ENCODE results near the gene LRRC17. TPM values are rescaled to one million over a fixed set of nuclear protein-coding genes. Genes with fewer than 3 reads are reported as not detected.
"Not testable (repeated sequence)": the region's sequence is repeated elsewhere in the genome, so short reads cannot be mapped to it uniquely, and the experiment has no call there.

LRRC17 gene
- total and polyA plus RNA-seq, 2 donors (not counting 1 experiment from before 2014, with no cell fraction given), result 0.86 to 1.4 TPM

GRCh38 chr7:102953406-102953805 lies 40.6 kb downstream of the LRRC17 start:
- Histone ChIP-seq H4K20me1 (ENCODE audit: control insufficient read depth, insufficient read depth, low read length, poor library complexity, severe bottlenecking) (no peaks in the 10 kb centered on the region), H3K4me1 (ENCODE audit: control insufficient read depth in 2 of 2, insufficient read depth in 2 of 2, low read length in 2 of 2) (no peaks in the 10 kb centered on the region), H3K4me2 (replicated peaks; ENCODE audit: low read depth, low read length, poor library complexity, severe bottlenecking) (no peak overlapping the region), H3K9ac (ENCODE audit: low read length) (no peak overlapping the region), H2AFZ (ENCODE audit: insufficient read depth, low read depth, low read length, poor library complexity, severe bottlenecking) (no peak overlapping the region), H3K36me3 (replicated peaks in 1 of 2; ENCODE audit: control extremely low read depth in 1 of 2, control insufficient read depth in 1 of 2, extremely low read depth in 1 of 2, insufficient read depth in 2 of 2, low read length in 1 of 2) (no peaks in the 10 kb centered on the region), H3K9me3 (ENCODE audit: control extremely low read depth in 1 of 3, control insufficient read depth in 2 of 3, insufficient read depth in 1 of 3, low read length in 2 of 3) (no peaks in the 10 kb centered on the region), H3K4me3 (ENCODE audit: control extremely low read depth in 1 of 5, extremely low read depth in 1 of 5, insufficient read depth in 1 of 5, low read depth in 2 of 5, low read length in 4 of 5) (no peak overlapping the region), H3K27me3 (replicated peaks in 1 of 4; ENCODE audit: control extremely low read depth in 1 of 4, control insufficient read depth in 3 of 4, insufficient read depth in 4 of 4, low read length in 3 of 4) (no peaks in the 10 kb centered on the region), H3K79me2 (ENCODE audit: control insufficient read depth, insufficient read depth, low read length) (no peaks in the 10 kb centered on the region), H3K27ac (ENCODE audit: low read length in 2 of 2) (no peak overlapping the region)
- no peaks in the 10 kb centered on the region for H3K4me1 Mint-ChIP-seq
- DNase-seq (no peak), ATAC-seq (ENCODE audit: low read depth) (no peak)
- no peak overlapping the region for H3K27ac Mint-ChIP-seq
- POLR2A ChIA-PET, result no interaction called here
- peaks cover 5% of the 10 kb centered on the region for H3K27me3 Mint-ChIP-seq
- TF ChIP-seq EZH2 (IDR thresholded peaks at IDR 0.05; ENCODE audit: borderline replicate concordance, insufficient read depth, low read depth, low read length, poor library complexity, severe bottlenecking) (no peak), CTCF (IDR thresholded peaks at IDR 0.05) (no peak)
- peaks cover 5% of the 10 kb centered on the region for H3K9me3 Mint-ChIP-seq (ENCODE audit: insufficient read depth)
- CTCF ChIA-PET, result no interaction called here
- H3K4me3 Mint-ChIP-seq, result no peak overlapping the region
- intact Hi-C loops (cut with micrococcal nuclease), result no loop called here

GRCh38 chr7:102954359-102954758 lies 41.6 kb downstream of the LRRC17 start:
- H3K27me3 Mint-ChIP-seq; H3K27ac Mint-ChIP-seq; H3K9ac ChIP-seq (ENCODE audit: low read length); H3K4me3 ChIP-seq (ENCODE audit: control extremely low read depth in 1 of 5, extremely low read depth in 1 of 5, insufficient read depth in 1 of 5, low read depth in 2 of 5, low read length in 4 of 5); H3K9me3 ChIP-seq (ENCODE audit: control extremely low read depth in 1 of 3, control insufficient read depth in 2 of 3, insufficient read depth in 1 of 3, low read length in 2 of 3); H3K27ac ChIP-seq (ENCODE audit: low read length in 2 of 2); H3K4me1 Mint-ChIP-seq; DNase-seq; H3K36me3 ChIP-seq (replicated peaks in 1 of 2; ENCODE audit: control extremely low read depth in 1 of 2, control insufficient read depth in 1 of 2, extremely low read depth in 1 of 2, insufficient read depth in 2 of 2, low read length in 1 of 2); H3K79me2 ChIP-seq (ENCODE audit: control insufficient read depth, insufficient read depth, low read length); H3K9me3 Mint-ChIP-seq (ENCODE audit: insufficient read depth); CTCF ChIA-PET; H3K4me2 ChIP-seq (replicated peaks; ENCODE audit: low read depth, low read length, poor library complexity, severe bottlenecking); H3K4me1 ChIP-seq (ENCODE audit: control insufficient read depth in 2 of 2, insufficient read depth in 2 of 2, low read length in 2 of 2); POLR2A ChIA-PET; H4K20me1 ChIP-seq (ENCODE audit: control insufficient read depth, insufficient read depth, low read length, poor library complexity, severe bottlenecking); ATAC-seq (ENCODE audit: low read depth); H2AFZ ChIP-seq (ENCODE audit: insufficient read depth, low read depth, low read length, poor library complexity, severe bottlenecking); intact Hi-C loops (cut with micrococcal nuclease); H3K27me3 ChIP-seq (replicated peaks in 1 of 4; ENCODE audit: control extremely low read depth in 1 of 4, control insufficient read depth in 3 of 4, insufficient read depth in 4 of 4, low read length in 3 of 4); H3K4me3 Mint-ChIP-seq: not testable (repeated sequence)
- no CpG with 5 or more reads among the region's 4 CpGs for WGBS (ENCODE audit: insufficient coverage)

GRCh38 chr7:102958004-102958403 lies 45.2 kb downstream of the LRRC17 start:
- H3K27me3 Mint-ChIP-seq; H3K9me3 Mint-ChIP-seq (ENCODE audit: insufficient read depth); intact Hi-C loops (cut with micrococcal nuclease): not testable (repeated sequence)

More at GRCh38 chr7:102958004-102958403, 45.2 kb downstream of the LRRC17 start:
- POLR2A ChIA-PET; H2AFZ ChIP-seq (ENCODE audit: insufficient read depth, low read depth, low read length, poor library complexity, severe bottlenecking); H3K4me2 ChIP-seq (replicated peaks; ENCODE audit: low read depth, low read length, poor library complexity, severe bottlenecking); H3K4me3 Mint-ChIP-seq; H3K79me2 ChIP-seq (ENCODE audit: control insufficient read depth, insufficient read depth, low read length); H3K4me1 Mint-ChIP-seq; H3K27ac Mint-ChIP-seq; ATAC-seq (ENCODE audit: low read depth); H3K4me3 ChIP-seq (ENCODE audit: control extremely low read depth in 1 of 5, extremely low read depth in 1 of 5, insufficient read depth in 1 of 5, low read depth in 2 of 5, low read length in 4 of 5); CTCF ChIA-PET; H3K36me3 ChIP-seq (replicated peaks in 1 of 2; ENCODE audit: control extremely low read depth in 1 of 2, control insufficient read depth in 1 of 2, extremely low read depth in 1 of 2, insufficient read depth in 2 of 2, low read length in 1 of 2); DNase-seq; H3K27me3 ChIP-seq (replicated peaks in 1 of 4; ENCODE audit: control extremely low read depth in 1 of 4, control insufficient read depth in 3 of 4, insufficient read depth in 4 of 4, low read length in 3 of 4); H3K27ac ChIP-seq (ENCODE audit: low read length in 2 of 2); H4K20me1 ChIP-seq (ENCODE audit: control insufficient read depth, insufficient read depth, low read length, poor library complexity, severe bottlenecking); H3K9me3 ChIP-seq (ENCODE audit: control extremely low read depth in 1 of 3, control insufficient read depth in 2 of 3, insufficient read depth in 1 of 3, low read length in 2 of 3); H3K9ac ChIP-seq (ENCODE audit: low read length); H3K4me1 ChIP-seq (ENCODE audit: control insufficient read depth in 2 of 2, insufficient read depth in 2 of 2, low read length in 2 of 2): not testable (repeated sequence)
- 20% methylated on average over 1 of the region's 3 CpGs for WGBS (ENCODE audit: insufficient coverage)
